A549 (cell line): ENCODE results near the gene APP.

Experiments
- CHD4 ChIP-seq: fragments of 200-600 bp; sonication (generic); IDR thresholded peaks from 2 replicates; pipeline ENCODE4 v1.6.1; 2016; ENCODE audit warnings: antibody characterized with exemption, mild to moderate bottlenecking, borderline replicate concordance
- HDAC2 ChIP-seq: fragments of 200-600 bp; sonication (generic); IDR thresholded peaks from 2 replicates; pipeline ENCODE4 v1.6.1; 2016
- JUN ChIP-seq, 2 experiments: fragments of >200 bp; sonication (Bioruptor Twin); formaldehyde crosslinking; IDR thresholded peaks; 2 replicates in 1 of 2; 3 replicates in 1 of 2; pipeline ENCODE4 v1.6.1; 2016 to 2017
- KDM1A ChIP-seq: fragments of 200-600 bp; sonication (generic); IDR thresholded peaks from 2 replicates; pipeline ENCODE4 v1.6.1; 2016; ENCODE audit warnings: low read depth, mild to moderate bottlenecking
- MYC ChIP-seq: IDR thresholded peaks from 2 replicates; pipeline ENCODE4 v1.6.1; 2012; ENCODE audit warnings: mild to moderate bottlenecking, inconsistent platforms, low read length, improper control_type of control experiment, borderline replicate concordance
- POLR2A ChIP-seq: IDR thresholded peaks from 2 replicates; pipeline ENCODE4 v1.6.1; 2012; ENCODE audit warnings: mild to moderate bottlenecking, low read length
- SMC3 ChIP-seq: fragments of >200 bp; sonication (Bioruptor Twin); formaldehyde crosslinking; IDR thresholded peaks from 3 replicates; pipeline ENCODE4 v1.6.1; 2018; ENCODE audit warnings: inconsistent platforms
- ZFP36 ChIP-seq: fragments of 450-650 bp; IDR thresholded peaks from 2 replicates; pipeline ENCODE4 v1.6.1; 2014; ENCODE audit warnings: borderline replicate concordance; ENCODE audit not compliant: partially characterized antibody
- TF ChIP-seq, protein P1 (sequence below): fragments of >200 bp; sonication (Bioruptor Twin); formaldehyde crosslinking; IDR thresholded peaks from 3 replicates; pipeline ENCODE4 v1.5.1; 2016

DNA sequence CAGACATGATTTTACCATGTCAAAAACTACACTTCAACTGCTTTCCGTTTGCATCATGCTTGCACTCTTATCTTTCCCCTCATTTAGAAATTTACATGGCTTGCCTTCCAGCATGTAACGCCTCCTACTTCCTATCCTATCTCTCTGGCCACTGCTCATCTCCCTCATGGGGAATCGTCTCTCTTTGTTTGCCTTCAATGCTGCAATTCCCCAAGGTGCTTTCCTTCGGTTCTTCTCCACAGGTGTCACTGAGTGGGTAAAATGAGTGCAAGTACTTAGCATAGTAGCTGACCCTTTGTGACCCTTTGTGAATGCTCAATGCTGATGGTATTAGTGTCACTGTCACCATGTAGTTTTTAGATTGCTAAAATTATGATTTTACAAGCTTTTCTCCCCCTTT lies 63.1 kb downstream of the APP start:
- TF ChIP-seq, protein P1, sequence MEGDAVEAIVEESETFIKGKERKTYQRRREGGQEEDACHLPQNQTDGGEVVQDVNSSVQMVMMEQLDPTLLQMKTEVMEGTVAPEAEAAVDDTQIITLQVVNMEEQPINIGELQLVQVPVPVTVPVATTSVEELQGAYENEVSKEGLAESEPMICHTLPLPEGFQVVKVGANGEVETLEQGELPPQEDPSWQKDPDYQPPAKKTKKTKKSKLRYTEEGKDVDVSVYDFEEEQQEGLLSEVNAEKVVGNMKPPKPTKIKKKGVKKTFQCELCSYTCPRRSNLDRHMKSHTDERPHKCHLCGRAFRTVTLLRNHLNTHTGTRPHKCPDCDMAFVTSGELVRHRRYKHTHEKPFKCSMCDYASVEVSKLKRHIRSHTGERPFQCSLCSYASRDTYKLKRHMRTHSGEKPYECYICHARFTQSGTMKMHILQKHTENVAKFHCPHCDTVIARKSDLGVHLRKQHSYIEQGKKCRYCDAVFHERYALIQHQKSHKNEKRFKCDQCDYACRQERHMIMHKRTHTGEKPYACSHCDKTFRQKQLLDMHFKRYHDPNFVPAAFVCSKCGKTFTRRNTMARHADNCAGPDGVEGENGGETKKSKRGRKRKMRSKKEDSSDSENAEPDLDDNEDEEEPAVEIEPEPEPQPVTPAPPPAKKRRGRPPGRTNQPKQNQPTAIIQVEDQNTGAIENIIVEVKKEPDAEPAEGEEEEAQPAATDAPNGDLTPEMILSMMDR: no peak
- TF ChIP-seq POLR2A (no peak), JUN (IDR thresholded peaks at IDR 0.05) (no peak), CHD4 (no peak), KDM1A (no peak), MYC (no peak), ZFP36 (no peak), HDAC2 (no peak), SMC3 (no peak)
